ENCODE measurements around the gene CAPN11.
"Not testable (repeated sequence)": the region's sequence is repeated elsewhere in the genome, so short reads cannot be mapped to it uniquely, and the experiment has no call there.

Gene CAPN11

GRCh38 chr6:44157152-44157521 lies 1.5 kb upstream of the CAPN11 start:
- no peak for DNase-seq

- no peak for DNase-seq
Measured at GRCh38 chr6:44161997-44162338, 3.3 kb downstream of the CAPN11 start.

GRCh38 chr6:44162876-44163625 lies 4.4 kb downstream of the CAPN11 start:
- DNase-seq: no peak

GRCh38 chr6:44166116-44166515 lies 7.5 kb downstream of the CAPN11 start:
- DNase-seq: no peak

GRCh38 chr6:44166591-44167184 lies 8.1 kb downstream of the CAPN11 start:
- no peak for DNase-seq

- DNase-seq: no peak
Measured at GRCh38 chr6:44167567-44167966, 8.9 kb downstream of the CAPN11 start.

GRCh38 chr6:44169154-44169553 lies 10.5 kb downstream of the CAPN11 start:
- no peak for DNase-seq

- DNase-seq: no peak
Measured at GRCh38 chr6:44169886-44170570, 11.4 kb downstream of the CAPN11 start.

GRCh38 chr6:44171899-44172546 lies 13.4 kb downstream of the CAPN11 start:
- DNase-seq: no peak

GRCh38 chr6:44172731-44173500 lies 14.3 kb downstream of the CAPN11 start:
- DNase-seq: peak; percentile 94

GRCh38 chr6:44176130-44176761 lies 17.6 kb downstream of the CAPN11 start:
- DNase-seq: no peak

GRCh38 chr6:44176762-44177509 lies 18.3 kb downstream of the CAPN11 start:
- no peak for DNase-seq

GRCh38 chr6:44177691-44178423 lies 19.2 kb downstream of the CAPN11 start:
- DNase-seq: no peak

GRCh38 chr6:44178424-44179071 lies 19.9 kb downstream of the CAPN11 start:
- no peak for DNase-seq

GRCh38 chr6:44179072-44179536 lies 20.5 kb downstream of the CAPN11 start:
- DNase-seq: no peak

GRCh38 chr6:44179648-44180047 lies 21.0 kb downstream of the CAPN11 start:
- no peak for DNase-seq

- DNase-seq: no peak
Measured at GRCh38 chr6:44180406-44180805, 21.8 kb downstream of the CAPN11 start.

- DNase-seq: no peak
Measured at GRCh38 chr6:44180886-44181285, 22.3 kb downstream of the CAPN11 start.

GRCh38 chr6:44181784-44182183 lies 23.2 kb downstream of the CAPN11 start:
- DNase-seq: not testable (repeated sequence)

- DNase-seq: no peak
Measured at GRCh38 chr6:44182911-44183390, 24.3 kb downstream of the CAPN11 start.

Data from eye (tissue), 1 donor.